IMR-90 (cell line): ENCODE data around the gene YBX2. TPM values are rescaled to one million over a fixed set of nuclear protein-coding genes. Genes with fewer than 3 reads are reported as not detected.

Source experiments
- ATAC-seq: fragments of 200-7000 bp; cut with Tn5 transposase; 2 replicates; pipeline ENCODE4 v1.9.1; 2020; ENCODE audit warnings: low read depth, mild to moderate bottlenecking, moderate library complexity
- BruUV-seq: library from RNA; stranded (reverse); fragments of 400-500 nt; replicated peaks from 2 replicates; lab custom pipeline; 2021; lab: Mats Ljungman, UMichigan
- CTCF ChIA-PET: fragments of 300-600 bp; formaldehyde crosslinking; extraction: SDS; loops from one replicate; lab custom pipeline; 2021; ENCODE audit warnings: antibody characterized with exemption; lab: Yijun Ruan, JAX
- POLR2A ChIA-PET: fragments of 300-600 bp; sonication (Branson Sonifier 250); formaldehyde crosslinking; loops from one replicate; lab custom pipeline; 2022; ENCODE audit warnings: antibody characterized with exemption; ENCODE audit not compliant: unreplicated experiment; lab: Charles Lee
- DNase-seq: peaks from one replicate; pipeline ENCODE4 v3.0.0; 2013
- H2AFZ ChIP-seq: replicated peaks from 2 replicates; pipeline ENCODE3; 2013; ENCODE audit warnings: low read length, mild to moderate bottlenecking; ENCODE audit not compliant: poor library complexity
- H2AK5ac ChIP-seq: 2 replicates; pipeline ENCODE4 v1.6.1; 2013; ENCODE audit warnings: low read depth, low read length, inconsistent platforms
- H2AK9ac ChIP-seq: replicated peaks from 2 replicates; pipeline ENCODE3; 2013; ENCODE audit warnings: mild to moderate bottlenecking, low read depth, low read length, moderate library complexity; ENCODE audit not compliant: poor library complexity
- H2BK120ac ChIP-seq: 2 replicates; pipeline ENCODE4 v1.6.1; 2013; ENCODE audit warnings: low read depth, low read length, inconsistent platforms
- H2BK15ac ChIP-seq: 3 replicates; pipeline ENCODE4 v1.6.1; 2013; ENCODE audit warnings: low read depth, low read length, inconsistent platforms
- H2BK20ac ChIP-seq: 2 replicates; pipeline ENCODE4 v1.6.1; 2013; ENCODE audit warnings: low read depth, mild to moderate bottlenecking, inconsistent platforms, low read length, moderate library complexity
- H2BK5ac ChIP-seq: 2 replicates; pipeline ENCODE4 v1.6.1; 2013; ENCODE audit warnings: mild to moderate bottlenecking, low read depth, low read length, inconsistent platforms; ENCODE audit not compliant: poor library complexity, severe bottlenecking
- H3K14ac ChIP-seq: replicated peaks from 2 replicates; pipeline ENCODE4 v1.6.1; 2013; ENCODE audit warnings: low read depth, low read length, inconsistent platforms
- H3K18ac ChIP-seq: 2 replicates; pipeline ENCODE4 v1.6.1; 2013; ENCODE audit warnings: low read depth, low read length, control low read depth
- H3K23ac ChIP-seq: 2 replicates; pipeline ENCODE4 v1.6.1; 2013; ENCODE audit warnings: low read depth, low read length, inconsistent platforms
- H3K27ac ChIP-seq: 2 replicates; pipeline ENCODE4 v1.5.1; 2013; ENCODE audit warnings: mild to moderate bottlenecking, control low read depth, low read length; ENCODE audit not compliant: insufficient read depth
- H3K27me3 ChIP-seq: 2 replicates; pipeline ENCODE4 v1.6.1; 2013; ENCODE audit warnings: low read length; ENCODE audit not compliant: control insufficient read depth, insufficient read depth
- H3K36me3 ChIP-seq: 2 replicates; pipeline ENCODE4 v1.6.1; 2013; ENCODE audit warnings: low read length, mixed read lengths; ENCODE audit not compliant: control insufficient read depth, insufficient read depth
- H3K4ac ChIP-seq: 2 replicates; pipeline ENCODE4 v1.6.1; 2013; ENCODE audit warnings: low read depth, low read length, inconsistent platforms
- H3K4me1 ChIP-seq: 2 replicates; pipeline ENCODE4 v1.6.1; 2013; ENCODE audit warnings: low read length, mixed read lengths; ENCODE audit not compliant: control insufficient read depth, insufficient read depth
- H3K4me2 ChIP-seq: 2 replicates; pipeline ENCODE4 v1.6.1; 2013; ENCODE audit warnings: low read depth, mild to moderate bottlenecking, control low read depth, low read length, moderate library complexity
- H3K4me3 ChIP-seq: 2 replicates; pipeline ENCODE4 v1.5.1; 2013; ENCODE audit warnings: low read depth, mild to moderate bottlenecking, control low read depth, low read length, moderate library complexity; ENCODE audit not compliant: insufficient read depth
- H3K56ac ChIP-seq: 2 replicates; pipeline ENCODE4 v1.6.1; 2013; ENCODE audit warnings: low read length, inconsistent platforms; ENCODE audit not compliant: insufficient read depth; ENCODE audit errors: extremely low read depth
- H3K79me1 ChIP-seq, 2 experiments: 2 replicates each; pipeline ENCODE4 v1.6.1; 2013; ENCODE audit warnings: low read length in 2 of 2, inconsistent platforms in 1 of 2, low read depth in 1 of 2
- H3K9ac ChIP-seq: 2 replicates; pipeline ENCODE4 v1.6.1; 2013; ENCODE audit warnings: low read depth, low read length, control low read depth
- H3K9me1 ChIP-seq: 2 replicates; pipeline ENCODE4 v1.6.1; 2013; ENCODE audit warnings: low read length, inconsistent platforms; ENCODE audit not compliant: insufficient read depth
- H3K9me3 ChIP-seq: 2 replicates; pipeline ENCODE4 v1.6.1; 2013; ENCODE audit warnings: low read length; ENCODE audit not compliant: control insufficient read depth, insufficient read depth
- H4K20me1 ChIP-seq: 2 replicates; pipeline ENCODE4 v1.6.1; 2013; ENCODE audit warnings: low read length, inconsistent platforms; ENCODE audit not compliant: insufficient read depth
- H4K5ac ChIP-seq: 2 replicates; pipeline ENCODE4 v1.6.1; 2013; ENCODE audit warnings: mild to moderate bottlenecking, low read depth, low read length, control low read depth
- H4K8ac ChIP-seq, 2 experiments: 2 replicates each; pipeline ENCODE4 v1.6.1; 2013; ENCODE audit warnings: low read depth in 2 of 2, low read length in 2 of 2, control low read depth in 1 of 2, inconsistent platforms in 1 of 2
- H4K91ac ChIP-seq: 2 replicates; pipeline ENCODE4 v1.6.1; 2013; ENCODE audit warnings: low read depth, low read length, inconsistent platforms; ENCODE audit not compliant: insufficient read depth
- BHLHE40 ChIP-seq: fragments of 150-350 bp; IDR thresholded peaks from 2 replicates; pipeline ENCODE4 v1.6.1; 2016; ENCODE audit warnings: mild to moderate bottlenecking, low read depth, low read length
- CEBPB ChIP-seq: IDR thresholded peaks from 2 replicates; pipeline ENCODE4 v1.6.1; 2012; ENCODE audit warnings: low read depth, low read length, improper control_type of control experiment
- CHD1 ChIP-seq: IDR thresholded peaks from 2 replicates; pipeline ENCODE4 v1.6.1; 2012; ENCODE audit warnings: low read depth, low read length, improper control_type of control experiment
- FOS ChIP-seq: fragments of 150-350 bp; IDR thresholded peaks from 2 replicates; pipeline ENCODE4 v1.6.1; 2016; ENCODE audit warnings: low read depth, low read length
- MAFK ChIP-seq: IDR thresholded peaks from 2 replicates; pipeline ENCODE4 v1.6.1; 2012; ENCODE audit warnings: low read depth, low read length, improper control_type of control experiment
- MAZ ChIP-seq: IDR thresholded peaks from 2 replicates; pipeline ENCODE4 v1.6.1; 2012; ENCODE audit warnings: low read depth, mild to moderate bottlenecking, low read length, improper control_type of control experiment, moderate library complexity, borderline replicate concordance
- MXI1 ChIP-seq: IDR thresholded peaks from 2 replicates; pipeline ENCODE4 v1.6.1; 2012; ENCODE audit warnings: low read depth, mild to moderate bottlenecking, low read length, moderate library complexity, borderline replicate concordance
- NFE2L2 ChIP-seq: fragments of 150-350 bp; IDR thresholded peaks from 2 replicates; pipeline ENCODE4 v1.6.1; 2016; ENCODE audit warnings: low read depth, mild to moderate bottlenecking, low read length
- RCOR1 ChIP-seq: IDR thresholded peaks from 2 replicates; pipeline ENCODE4 v1.6.1; 2012; ENCODE audit warnings: mild to moderate bottlenecking, low read length, improper control_type of control experiment; ENCODE audit not compliant: insufficient replicate concordance
- SMC3 ChIP-seq: fragments of 150-350 bp; IDR thresholded peaks from 2 replicates; pipeline ENCODE4 v1.6.1; 2016; ENCODE audit warnings: low read depth, mild to moderate bottlenecking, antibody characterized with exemption, low read length, moderate library complexity
- USF2 ChIP-seq: fragments of 150-350 bp; IDR thresholded peaks from 2 replicates; pipeline ENCODE4 v1.6.1; 2017; ENCODE audit warnings: mild to moderate bottlenecking, antibody characterized with exemption, low read length, low read depth
- WGBS, 2 experiments: methylation state at CpG; one replicate each; pipeline versions ENCODE4 v1.1.5 to v1.1.7; 2013; ENCODE audit warnings: missing lambda C conversion rate in 2 of 2; ENCODE audit not compliant: insufficient read length in 1 of 2; ENCODE audit errors: extremely low coverage in 2 of 2; 5-methylcytosine and 5-hydroxymethylcytosine counted together
- dilution Hi-C: fragments of 300-500 bp; cut with HindIII; formaldehyde crosslinking; loops from one replicate; pipeline ENCODE4 v1.14.3; 2018; ENCODE audit warnings: low sequenced_read_pairs; ENCODE audit not compliant: unreplicated experiment
- in situ Hi-C: fragments of 300-500 bp; cut with MboI; formaldehyde crosslinking; loops from 3 replicates; pipeline ENCODE4 v1.14.3; 2019; ENCODE audit warnings: low sequenced_read_pairs, inconsistent platforms, mixed read lengths
- intact Hi-C: fragments of 100-400 bp; cut with micrococcal nuclease; formaldehyde crosslinking; loops from 2 replicates; pipeline ENCODE4 v1.10.0; 2022
- polyA plus RNA-seq, 3 experiments: library from polyadenylated mRNA; depleted of rRNA; stranded (reverse); fragments of >200 nt; gene quantifications; 2 replicates each; pipeline ENCODE4 v1.2.3, GENCODE V29; 2012; ENCODE audit warnings: low replicate concordance in 1 of 3
- total RNA-seq: library from RNA; depleted of rRNA; stranded (reverse); fragments of >200 nt; gene quantifications from 2 replicates; pipeline ENCODE4 v1.2.3, GENCODE V29; 2012
- TF ChIP-seq, protein P1 (sequence below): conservative IDR thresholded peaks from 2 replicates; pipeline ENCODE4 v1.5.1; 2012; ENCODE audit warnings: mild to moderate bottlenecking, low read depth, low read length, improper control_type of control experiment

The YBX2 gene
- total and polyA plus RNA-seq, 2 of the 4 experiments (the other 2 are of a cell fraction) = 0.17 TPM; not detected in 1

DNA sequence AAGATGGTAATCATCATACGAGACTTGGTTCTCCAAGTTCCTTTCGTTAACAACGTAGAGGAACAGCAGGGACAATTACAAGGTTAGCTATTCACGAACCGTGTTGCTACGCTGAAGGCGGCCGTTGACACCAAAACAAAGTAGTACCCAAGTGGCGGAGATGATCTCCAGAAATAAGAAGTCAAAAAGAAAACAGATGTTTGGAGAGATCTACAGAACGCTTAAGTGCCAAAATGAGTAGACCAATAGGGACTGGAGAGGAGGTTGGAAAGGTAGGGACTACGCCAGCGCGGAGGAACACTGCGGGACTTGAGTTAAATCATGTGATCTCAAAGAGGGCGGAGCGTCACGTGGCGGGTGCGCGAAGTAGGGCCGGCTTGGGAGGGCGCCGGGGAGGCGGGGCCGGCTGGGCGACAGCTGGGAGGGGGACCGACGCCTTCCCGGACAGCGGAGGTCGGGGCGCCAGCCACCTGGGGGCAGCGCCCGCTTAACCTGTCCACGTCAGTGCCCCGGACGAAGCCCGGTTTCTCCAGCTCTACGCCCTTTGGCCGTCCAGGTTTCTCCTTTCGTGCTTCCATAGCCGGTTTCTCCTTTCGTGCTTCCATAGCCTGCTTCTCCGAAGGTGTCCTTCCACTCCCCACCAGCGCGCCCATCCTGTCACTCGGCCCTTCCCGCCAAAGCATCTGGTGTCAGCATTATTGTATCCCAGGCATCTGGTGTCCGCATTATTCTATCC is 51.6 kb downstream of the YBX2 start:
- intact Hi-C loops = no loop called here
- H2BK15ac ChIP-seq = peak overlapping the region; percentile 93; the same call in 1 of the 3 replicates
- H3K18ac ChIP-seq = peak overlapping the region; percentile 99
- peak overlapping the region; percentile 95 for H3K4me2 ChIP-seq
- peak overlapping the region; percentile 98 for H2BK5ac ChIP-seq
- peak overlapping the region; percentile 99 for H3K56ac ChIP-seq
- POLR2A ChIA-PET = interaction anchor here (1.1 to 1.4 kb wide), 2 partner anchors 9 to 22 kb away, joined by 3 to 4 read pairs; partner anchors contain the start of gene CTDNEP1
- peak overlapping the region; percentile 100 for H3K14ac ChIP-seq
- H3K23ac ChIP-seq = peak overlapping the region; percentile 99
- H4K20me1 ChIP-seq = peaks cover 7% of the 10 kb centered on the region; the same call in 1 of the 2 replicates
- CTCF ChIA-PET = no interaction called here
- peak overlapping the region; percentile 99 for H3K4ac ChIP-seq
- H3K36me3 ChIP-seq = peaks cover 28% of the 10 kb centered on the region
- in situ Hi-C loops = loop anchor here (25.0 kb wide), 1 partner anchor 919 kb away; the partner anchor contains the start of genes PER1 and VAMP2
- no peaks in the 10 kb centered on the region for H3K9me1 ChIP-seq
- no TSS peak for BruUV-seq
- peak; percentile 92 for TF ChIP-seq BHLHE40
- TF ChIP-seq FOS = peak; percentile 34; the same call in 1 of the 2 replicates
- TF ChIP-seq MAFK = no peak
- TF ChIP-seq, protein P1, sequence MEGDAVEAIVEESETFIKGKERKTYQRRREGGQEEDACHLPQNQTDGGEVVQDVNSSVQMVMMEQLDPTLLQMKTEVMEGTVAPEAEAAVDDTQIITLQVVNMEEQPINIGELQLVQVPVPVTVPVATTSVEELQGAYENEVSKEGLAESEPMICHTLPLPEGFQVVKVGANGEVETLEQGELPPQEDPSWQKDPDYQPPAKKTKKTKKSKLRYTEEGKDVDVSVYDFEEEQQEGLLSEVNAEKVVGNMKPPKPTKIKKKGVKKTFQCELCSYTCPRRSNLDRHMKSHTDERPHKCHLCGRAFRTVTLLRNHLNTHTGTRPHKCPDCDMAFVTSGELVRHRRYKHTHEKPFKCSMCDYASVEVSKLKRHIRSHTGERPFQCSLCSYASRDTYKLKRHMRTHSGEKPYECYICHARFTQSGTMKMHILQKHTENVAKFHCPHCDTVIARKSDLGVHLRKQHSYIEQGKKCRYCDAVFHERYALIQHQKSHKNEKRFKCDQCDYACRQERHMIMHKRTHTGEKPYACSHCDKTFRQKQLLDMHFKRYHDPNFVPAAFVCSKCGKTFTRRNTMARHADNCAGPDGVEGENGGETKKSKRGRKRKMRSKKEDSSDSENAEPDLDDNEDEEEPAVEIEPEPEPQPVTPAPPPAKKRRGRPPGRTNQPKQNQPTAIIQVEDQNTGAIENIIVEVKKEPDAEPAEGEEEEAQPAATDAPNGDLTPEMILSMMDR = no peak
- no peak for TF ChIP-seq CEBPB
- no peak for TF ChIP-seq SMC3
- TF ChIP-seq MXI1 = peak; percentile 82; the same call in 1 of the 2 replicates
- TF ChIP-seq NFE2L2 = no peak
- TF ChIP-seq MAZ = peak; percentile 89
- TF ChIP-seq CHD1 = no peak
- no peak for TF ChIP-seq RCOR1
- peak; percentile 99 for TF ChIP-seq USF2
- dilution Hi-C loops = no loop called here
- peak overlapping the region; percentile 92 for H3K9ac ChIP-seq
- WGBS, 2 experiments = 0% methylated on average over 40 of the region's 49 CpGs; no CpG with 5 or more reads in 1 of the 2 experiments
- H2AK5ac ChIP-seq = peak overlapping the region; percentile 77
- peak overlapping the region; percentile 92 for H2AK9ac ChIP-seq
- H3K27ac ChIP-seq = peak overlapping the region; percentile 90
- DNase-seq (peak; percentile 95), ATAC-seq (peak; percentile 15)
- H4K91ac ChIP-seq = peak overlapping the region; percentile 98
- no peaks in the 10 kb centered on the region for H3K27me3 ChIP-seq
- H3K79me1 ChIP-seq = peaks cover 13 to 49% of the 10 kb centered on the region in 2 experiments
- peak overlapping the region; percentile 90 for H3K4me3 ChIP-seq
- no peaks in the 10 kb centered on the region for H3K9me3 ChIP-seq
- peak overlapping the region; percentile 97 for H2BK120ac ChIP-seq
- H3K4me1 ChIP-seq = peaks cover 8% of the 10 kb centered on the region
- H2AFZ ChIP-seq = peak overlapping the region; percentile 90
- H2BK20ac ChIP-seq = peak overlapping the region; percentile 75
- H4K5ac ChIP-seq = peak overlapping the region; percentile 98
- peak overlapping the region; percentile 80 to 100 for H4K8ac ChIP-seq
